HG02981 (cell line): ENCODE measurements around the gene MYO1C.
A peak's percentile ranks its signal among the peaks of the same experiment; 100 is the strongest.
"Not testable (repeated sequence)": the region's sequence is repeated elsewhere in the genome, so short reads cannot be mapped to it uniquely, and the experiment has no call there.

ENCODE experiments used
- ATAC-seq: cut with Tn5 transposase; IDR thresholded peaks from one replicate; pipeline ENCODE4 v1.9.1; 2021; ENCODE audit warnings: mild to moderate bottlenecking, moderate library complexity; ENCODE audit not compliant: unreplicated experiment

Gene MYO1C

DNA sequence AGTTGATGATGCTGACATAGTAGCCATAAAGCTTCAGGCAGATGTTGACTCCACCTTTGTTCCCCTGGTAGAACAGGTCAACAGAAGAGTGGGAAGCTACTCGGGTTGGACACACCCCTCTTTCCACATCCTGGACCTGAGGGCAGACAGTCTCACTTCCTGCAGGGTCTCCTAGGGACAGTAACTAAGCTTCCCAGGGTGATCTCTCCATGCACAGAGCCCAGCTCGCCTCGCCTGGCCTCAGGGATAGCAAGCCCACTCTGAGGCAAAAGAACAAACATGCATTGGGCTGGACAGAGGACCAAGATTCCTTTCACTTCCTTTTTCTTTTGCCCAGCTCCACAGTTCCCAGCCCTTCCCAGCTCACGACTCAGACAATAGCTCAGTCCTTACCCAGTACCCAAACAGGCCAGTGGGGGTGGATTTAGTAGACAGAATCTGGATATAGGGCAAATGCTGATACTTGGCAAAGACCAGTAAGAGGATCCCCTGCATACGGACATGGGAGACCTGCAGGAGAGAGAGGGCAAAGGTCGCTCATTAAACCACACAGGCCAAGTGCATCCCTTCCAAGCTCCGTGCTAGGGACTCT lies 16.9 kb upstream of the MYO1C start:
- no peak for ATAC-seq

DNA sequence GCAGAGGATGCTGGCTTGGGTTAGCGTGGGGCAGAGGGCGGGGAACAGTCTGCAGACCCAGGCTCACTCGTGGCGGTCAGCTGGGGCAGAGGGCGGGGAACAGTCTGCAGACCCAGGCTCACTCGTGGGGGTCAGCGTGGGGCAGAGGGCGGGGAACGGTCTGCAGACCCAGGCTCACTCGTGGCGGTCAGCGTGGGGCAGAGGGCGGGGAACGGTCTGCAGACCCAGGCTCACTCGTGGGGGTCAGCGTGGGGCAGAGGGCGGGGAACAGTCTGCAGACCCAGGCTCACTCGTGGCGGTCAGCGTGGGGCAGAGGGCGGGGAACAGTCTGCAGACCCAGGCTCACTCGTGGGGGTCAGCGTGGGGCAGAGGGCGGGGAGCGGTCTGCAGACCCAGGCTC lies 16.2 kb upstream of the MYO1C start:
- ATAC-seq, result not testable (repeated sequence)

DNA sequence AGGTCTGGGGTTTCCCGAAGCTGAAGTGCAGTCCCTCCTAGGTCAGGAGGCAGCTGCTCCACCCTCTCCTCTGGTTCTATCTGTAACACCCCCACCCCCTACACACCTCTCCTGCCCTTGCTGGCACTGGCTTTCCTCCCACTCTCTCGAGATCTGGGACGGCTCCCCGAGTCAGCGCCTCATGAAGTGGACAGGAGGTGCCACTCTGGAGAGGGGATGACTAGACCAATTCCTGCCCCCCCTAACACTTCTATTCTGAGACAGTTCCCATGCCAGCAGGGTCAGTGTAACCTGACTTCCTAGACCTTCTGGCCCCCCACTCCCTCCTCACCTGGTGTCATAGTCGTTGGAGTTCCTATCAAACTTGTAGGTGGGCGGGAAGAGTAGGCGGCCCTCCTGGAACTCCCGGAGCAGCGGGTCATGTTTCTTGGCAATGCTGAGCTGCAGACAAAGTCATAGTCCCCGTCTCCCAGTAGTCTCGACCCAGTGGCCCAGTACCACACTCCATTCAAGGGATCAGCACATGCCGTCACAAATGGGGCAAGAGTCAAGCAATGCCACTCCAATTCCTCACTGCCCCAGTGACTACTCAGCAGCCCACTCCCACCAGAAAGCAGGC lies 14.3 kb upstream of the MYO1C start:
- ATAC-seq, result no peak

DNA sequence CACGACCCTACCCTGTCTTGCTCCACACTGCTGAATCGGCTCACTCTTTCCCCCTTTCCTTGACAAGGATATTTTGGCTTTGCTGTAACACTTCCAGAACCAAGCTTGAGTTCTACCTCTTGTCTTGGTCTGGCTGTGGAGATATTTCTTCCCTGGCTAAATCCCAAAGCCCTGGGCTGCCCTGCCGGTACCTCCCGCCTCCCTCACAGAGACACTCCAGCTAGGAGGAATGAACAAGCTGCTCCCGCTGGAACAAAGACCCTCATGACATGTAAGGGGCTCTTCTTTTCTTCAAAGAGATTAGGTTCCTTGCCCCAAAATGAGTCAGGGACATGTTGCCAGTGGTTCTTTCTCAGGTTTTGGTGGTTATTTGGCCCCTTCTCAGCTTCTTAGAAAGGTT lies 13.1 kb upstream of the MYO1C start:
- ATAC-seq, result no peak

DNA sequence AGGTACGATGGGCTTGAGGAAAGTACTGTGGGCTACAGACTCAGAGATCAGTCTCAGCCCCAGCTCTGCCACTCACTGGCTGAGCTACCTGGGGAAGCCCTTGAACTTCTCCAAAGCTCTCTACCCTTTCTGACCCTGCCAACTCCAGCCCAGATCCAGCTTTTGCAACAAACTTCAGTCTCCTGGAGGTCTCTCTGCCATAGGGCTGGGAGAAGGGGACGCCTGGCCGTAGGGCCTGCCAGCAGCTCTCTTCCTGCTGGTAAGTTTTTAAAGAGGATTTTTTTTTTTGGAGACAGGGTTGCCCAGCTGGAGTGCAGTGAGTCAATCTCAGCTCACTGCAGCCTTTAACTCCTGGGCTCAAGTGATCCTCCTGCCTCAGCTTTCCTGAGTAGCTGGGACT lies 12.4 kb upstream of the MYO1C start:
- no peak for ATAC-seq

DNA sequence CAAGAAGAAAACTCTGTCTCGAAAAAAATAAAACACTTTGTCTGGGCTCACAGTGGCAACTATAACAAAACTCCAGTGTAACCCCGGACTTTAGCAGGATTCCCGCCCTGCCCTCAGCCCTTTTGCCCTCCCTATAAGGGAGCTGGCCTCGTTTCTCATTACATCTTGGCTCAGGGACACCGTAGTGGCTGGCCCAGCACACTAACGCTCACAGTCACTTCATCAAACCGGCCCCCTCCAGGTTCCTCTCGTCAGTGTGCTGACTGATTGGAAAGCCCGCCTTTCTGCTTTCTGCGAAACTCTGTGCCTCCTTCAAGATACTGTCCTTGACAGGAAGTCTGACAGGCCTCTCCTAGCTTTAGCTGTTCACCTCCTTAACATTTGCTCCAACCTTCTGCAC lies 11.2 kb upstream of the MYO1C start:
- ATAC-seq, result no peak

DNA sequence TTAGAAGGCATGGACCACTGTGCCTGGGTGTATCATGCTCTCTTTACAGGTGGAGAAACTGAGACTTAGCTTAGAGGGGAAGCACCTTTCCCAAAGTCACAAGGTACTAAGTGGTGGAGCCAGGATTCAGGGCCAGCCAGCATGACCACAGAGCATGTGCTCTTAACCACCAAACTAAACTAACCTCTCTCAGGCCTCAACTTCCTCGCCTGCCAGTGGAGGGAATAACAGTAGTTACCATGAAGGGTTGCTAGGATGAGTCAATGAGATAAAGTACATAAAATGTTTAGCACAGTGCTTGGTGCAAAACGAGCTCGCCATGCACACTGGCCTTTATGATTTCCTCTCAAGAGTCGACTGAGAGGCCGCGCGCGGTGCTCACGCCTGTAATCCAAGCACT lies 6.4 kb upstream of the MYO1C start:
- ATAC-seq, result no peak

DNA sequence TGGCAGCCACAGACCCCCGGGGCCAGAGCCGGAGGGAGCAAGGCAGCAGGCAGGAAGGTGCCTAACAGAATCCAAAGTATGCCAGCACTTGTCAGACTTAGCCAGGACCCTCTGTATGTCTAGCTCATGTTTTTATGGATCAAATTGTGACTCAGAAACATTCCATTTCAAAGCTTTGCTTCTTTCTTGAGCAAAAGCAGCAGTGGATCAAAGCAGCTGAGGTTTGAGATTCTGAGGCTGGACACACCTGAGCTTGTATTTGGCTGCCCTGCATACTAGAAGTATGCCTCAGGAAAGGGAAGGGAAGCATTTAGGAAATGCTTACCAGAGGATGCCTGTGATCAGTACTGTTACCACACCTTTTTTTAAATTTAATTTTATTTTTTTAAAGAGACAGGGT lies 5.7 kb upstream of the MYO1C start:
- no peak for ATAC-seq

DNA sequence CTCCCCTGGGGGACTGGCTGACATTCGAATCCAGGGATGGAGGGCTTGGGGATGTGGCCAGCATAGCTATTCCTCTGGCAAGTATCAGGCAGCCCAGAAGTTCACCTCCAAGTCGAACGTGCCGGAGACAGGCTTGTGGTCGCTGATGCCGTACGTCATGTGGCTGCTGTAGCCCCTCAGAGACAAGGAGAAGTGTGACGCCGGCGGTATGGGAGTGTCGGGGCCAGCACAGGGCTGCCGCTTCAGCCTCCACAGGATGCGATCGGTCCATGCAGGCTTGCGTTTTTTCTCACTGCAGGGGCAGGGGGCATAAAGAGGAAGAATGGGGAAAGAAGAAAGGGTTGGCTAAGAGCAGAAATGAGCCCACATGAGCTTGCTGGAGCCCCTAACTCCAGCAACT lies 5.3 kb upstream of the MYO1C start:
- no peak for ATAC-seq

DNA sequence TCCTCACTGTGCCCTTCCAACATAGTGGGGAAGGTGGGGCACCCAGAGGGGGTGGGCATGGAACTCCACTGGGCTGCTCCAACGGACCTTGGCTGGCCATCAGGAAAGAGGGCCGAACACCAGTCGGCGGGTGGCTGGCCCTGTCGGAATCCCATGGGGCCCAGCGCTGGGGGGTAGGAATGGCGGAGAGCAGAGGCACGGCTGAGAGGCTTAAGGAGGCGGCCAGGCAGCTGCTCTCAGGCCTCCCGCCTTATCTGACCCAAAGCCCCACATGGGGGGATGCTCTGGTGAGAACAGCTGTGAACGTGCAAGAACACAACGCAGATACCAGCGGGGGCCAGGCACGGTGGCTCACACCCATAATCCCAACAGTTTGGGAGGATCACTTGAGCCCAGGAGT lies 4.4 kb upstream of the MYO1C start:
- ATAC-seq, result no peak

DNA sequence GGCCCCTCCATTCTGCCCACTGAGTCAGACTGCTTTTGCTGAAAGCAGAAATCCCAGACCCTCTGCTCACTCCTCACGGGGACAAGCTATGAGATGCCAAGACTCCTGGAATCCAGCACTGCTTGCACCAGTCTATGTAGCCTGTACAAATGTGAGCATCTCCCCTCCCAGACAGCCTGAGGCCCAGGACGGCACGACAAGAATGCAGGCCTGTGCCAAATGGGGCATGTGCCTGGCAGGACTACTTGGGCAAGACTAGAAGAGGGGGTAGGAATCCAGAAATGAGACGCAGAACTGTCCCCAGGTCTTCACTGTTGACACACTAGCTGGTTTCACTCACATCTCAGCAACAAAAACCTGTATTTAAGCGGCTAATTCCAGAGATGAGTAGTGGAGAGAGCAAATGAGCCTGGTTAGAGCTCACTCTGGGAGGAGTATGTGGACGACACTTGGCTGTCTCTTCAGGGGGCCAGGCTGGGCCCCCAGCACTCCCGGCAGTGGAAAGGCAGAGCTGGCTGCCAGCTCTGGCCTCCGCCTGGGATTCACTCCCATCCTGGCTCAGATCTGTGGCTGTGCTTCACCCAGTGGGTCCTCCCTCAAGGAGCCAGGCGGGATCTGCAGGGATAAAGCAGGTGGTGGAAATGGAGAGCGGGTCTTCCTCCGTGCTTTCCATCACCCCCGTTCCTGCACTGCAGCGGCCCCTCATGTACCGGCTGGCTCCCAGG lies 2.9 kb upstream of the MYO1C start:
- ATAC-seq, result no peak

DNA sequence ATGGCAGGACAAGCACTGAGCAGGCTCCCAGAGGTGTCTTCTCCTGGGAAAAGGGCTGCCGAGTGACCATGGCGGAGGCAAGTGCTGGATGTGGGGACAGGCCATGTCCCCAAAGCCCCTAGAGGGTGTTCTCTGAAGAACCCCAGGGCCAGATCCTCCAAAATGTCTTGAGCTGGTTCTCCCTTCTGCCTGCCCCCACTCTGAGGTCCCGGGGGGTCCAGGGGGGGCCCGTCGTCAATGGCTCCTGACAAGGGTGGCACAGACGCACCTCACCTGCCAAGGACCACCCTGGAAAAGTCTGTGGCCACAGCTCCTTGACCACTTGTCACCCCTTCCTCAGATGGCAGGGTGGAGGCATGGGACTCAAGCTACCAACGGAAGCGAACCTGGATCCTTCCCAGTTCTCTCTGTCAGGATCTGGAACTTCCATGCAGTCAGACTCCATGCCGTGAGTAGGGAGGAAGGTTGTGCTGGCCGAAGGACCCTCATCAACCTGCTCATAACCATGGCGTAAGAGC lies 2.3 kb upstream of the MYO1C start:
- no peak for ATAC-seq

DNA sequence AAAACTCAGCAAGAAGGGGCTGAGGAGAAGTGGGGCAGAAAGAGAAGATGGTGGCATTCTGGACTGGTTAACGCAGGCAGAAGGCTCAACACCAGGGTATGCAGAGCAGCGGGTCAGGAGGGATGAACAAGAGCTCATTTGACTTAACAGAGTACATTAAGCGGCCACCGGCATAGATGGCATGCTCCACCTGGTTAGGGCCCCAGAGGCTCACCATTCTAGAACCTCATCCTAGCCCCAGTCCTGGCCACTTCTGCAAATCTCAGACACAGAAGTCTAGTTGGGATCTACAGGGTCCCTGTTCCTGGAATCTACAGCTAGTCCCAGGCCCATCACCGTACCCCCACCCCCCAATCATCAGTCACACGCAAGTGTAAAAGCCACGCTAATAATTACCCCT lies 1.7 kb upstream of the MYO1C start:
- no peak for ATAC-seq

DNA sequence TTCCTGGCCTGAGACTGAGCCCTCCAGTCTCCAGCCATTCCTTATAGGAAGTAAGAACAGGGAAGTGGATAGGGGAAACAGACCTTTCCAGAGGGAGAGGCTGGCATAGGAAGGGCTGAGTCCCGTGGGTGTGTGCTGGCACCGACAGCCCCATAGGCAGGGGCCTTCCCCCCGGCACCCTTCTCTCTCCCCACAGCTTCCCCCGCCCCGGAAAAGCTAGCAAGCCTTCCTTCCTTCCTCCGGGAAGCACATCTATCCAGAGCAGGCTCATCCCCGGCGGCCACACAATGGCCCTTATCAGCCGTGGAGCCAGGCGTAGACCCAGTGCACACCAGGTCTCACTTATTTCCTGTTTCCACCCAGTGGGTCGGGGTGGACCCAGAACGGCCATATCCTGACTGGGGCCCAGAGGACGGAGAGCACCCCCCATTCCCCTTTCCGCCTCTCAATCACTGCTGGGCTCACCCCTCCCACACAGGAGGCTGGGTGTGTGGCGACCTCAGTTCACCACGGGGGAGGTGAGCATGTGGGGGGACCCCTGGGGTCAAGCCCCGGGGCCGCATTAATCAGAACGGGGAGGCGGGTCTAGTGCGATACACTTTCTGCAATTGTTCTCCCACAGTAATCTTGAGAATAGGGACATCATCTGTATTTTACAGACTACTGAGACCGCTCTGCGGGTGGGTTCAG lies 950 bp upstream of the MYO1C start:
- no peak for ATAC-seq

DNA sequence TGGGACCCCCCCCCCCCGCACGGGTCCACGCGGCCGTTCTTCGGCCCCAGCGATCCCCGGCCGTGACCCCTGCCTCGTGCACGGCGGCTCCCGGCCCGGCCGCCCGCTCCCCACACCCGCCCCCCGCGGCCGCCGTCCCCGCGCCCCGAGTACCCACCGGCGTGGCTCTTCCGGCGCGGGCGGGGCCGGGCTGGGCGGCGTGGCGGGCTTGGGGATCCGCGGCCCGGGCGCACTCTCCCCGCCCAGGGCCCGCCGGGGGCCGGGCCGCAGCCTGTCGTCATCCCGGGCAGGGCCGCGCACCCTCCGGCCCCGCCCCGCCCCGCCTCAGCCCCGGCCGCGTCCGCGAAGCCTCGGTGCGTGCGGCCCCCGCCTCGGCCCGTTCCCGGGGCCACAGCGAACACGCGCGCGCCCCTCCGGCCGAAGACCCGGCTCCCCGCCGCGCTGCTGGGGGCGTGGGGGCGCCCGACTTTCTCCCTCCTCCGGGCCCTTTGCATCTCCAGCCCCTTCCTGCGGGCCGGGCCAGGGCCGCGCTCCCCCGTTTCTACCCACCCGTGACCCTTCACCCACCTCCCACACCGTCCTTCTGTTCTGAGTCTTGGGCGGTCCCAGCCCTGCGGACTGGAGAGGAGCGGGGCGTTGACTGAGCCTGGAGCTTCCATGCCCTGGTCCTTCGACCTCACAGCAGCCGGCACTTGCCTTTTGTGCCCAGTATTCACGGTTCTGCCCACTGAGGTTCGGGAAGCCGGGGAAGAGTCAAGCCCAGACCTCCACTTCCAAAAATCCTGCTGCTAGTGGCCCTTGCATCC lies 840 bp downstream of the MYO1C start:
- peak; percentile 38 for ATAC-seq

DNA sequence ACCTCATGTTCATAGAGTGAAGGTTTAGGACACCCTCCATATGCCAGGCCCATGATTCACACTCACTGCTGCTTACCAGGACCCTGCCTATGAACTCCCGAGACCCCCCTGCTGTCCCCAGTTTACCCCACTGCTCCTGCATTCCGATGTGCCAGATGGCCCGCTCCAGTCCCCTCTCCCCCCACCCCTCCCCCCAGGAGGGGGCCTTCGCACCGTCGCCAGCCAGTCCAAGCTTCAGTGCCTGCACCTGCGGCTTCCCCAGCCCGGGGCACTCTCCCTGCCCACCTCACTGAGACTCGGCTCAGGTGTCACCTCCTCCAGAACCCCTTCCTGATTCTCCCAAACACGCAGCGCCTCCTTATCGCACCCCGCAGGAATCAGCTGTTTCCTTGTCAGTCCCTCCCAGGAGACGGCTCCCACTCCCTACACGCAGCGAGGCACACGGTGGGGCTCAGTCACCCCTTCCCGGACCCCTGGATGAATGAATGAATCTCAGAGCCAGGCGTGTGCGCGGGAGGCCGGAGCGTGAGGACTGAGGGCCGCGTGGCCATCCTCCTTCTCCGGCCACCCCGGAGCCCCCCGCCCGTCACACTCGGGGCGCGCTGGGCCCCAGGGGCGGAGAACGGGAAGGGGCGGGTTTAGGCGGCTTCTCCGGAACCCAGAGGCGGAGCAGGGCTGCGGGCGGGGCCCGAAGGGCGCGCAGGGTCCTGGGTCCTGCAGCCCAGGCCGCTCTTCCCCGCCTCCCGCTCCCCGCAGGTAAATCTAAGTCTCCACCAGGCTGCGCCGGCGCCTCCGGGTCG lies 1.6 kb downstream of the MYO1C start:
- ATAC-seq, result peak; percentile 35

DNA sequence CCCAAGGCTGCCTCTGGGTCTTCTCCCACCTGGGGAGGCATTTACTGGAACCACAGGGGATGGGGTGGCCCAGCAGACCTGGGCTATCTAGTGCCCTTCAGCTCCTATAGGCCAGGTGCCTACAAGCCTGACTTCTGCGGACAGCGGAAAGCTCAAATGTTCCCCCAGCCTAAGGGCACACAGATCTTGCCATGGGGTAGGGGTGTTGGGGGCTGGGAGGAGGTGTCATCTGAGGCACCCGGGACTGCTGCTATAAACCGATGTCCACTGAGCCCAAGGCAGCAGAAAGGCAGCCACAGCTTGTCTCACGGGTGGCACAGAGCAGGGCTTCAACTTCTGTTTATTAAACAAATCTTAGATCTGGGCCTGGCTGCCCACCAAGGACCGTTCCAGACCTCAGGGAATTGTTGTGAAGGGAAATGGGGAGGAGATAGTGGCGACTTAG lies 3.6 kb downstream of the MYO1C start:
- ATAC-seq, result no peak

DNA sequence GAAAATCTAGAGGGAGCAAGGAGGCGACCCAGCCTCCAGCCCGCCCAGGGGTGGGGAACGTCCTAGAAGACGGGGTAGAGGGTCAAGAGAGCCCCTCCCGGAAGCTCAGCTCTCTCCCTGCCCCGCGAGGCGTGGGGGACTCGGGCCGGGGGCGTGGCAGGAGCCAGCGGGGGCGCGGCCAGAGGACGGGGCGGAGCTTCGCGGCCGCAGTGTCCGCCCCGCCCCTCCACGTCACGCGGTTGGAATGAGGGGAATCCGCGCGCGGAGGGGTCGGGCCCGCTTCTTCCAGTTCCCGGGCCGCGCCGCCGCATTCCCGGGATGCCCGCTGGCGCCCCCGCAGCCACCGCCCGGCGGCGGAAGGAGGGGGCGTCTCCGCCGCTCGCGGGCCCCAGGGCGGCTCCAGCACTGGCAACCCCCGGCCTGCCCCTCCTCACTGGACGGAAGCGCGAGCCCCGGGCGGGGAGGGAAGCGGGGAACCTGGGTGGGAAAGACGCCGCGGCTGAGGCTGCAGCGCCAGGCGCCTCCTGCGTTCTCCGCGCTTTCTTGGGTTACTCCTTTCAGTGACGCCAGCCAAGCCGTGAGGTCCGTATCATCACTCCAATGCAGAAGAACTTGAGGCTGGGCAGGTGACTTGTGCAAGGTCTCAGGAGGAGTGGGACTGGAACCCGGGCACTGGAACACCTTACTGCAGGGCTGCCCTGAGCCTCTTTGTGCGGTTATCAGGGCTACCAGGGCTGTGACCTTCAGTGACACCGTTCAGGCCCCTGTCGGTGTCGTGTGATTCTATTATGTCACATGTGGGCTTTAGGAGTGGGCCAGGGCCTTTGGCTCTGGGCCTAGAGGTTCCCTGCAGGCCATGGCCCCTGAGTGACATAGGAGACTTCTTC lies 4.3 kb downstream of the MYO1C start:
- no peak for ATAC-seq
